Stomach (tissue), 4 donors: ENCODE data around the gene FOXC2.

ENCODE experiments used
- EP300 ChIP-seq: sonication (generic); formaldehyde crosslinking; IDR thresholded peaks from one replicate; pipeline ENCODE4 v1.6.1; 2017; ENCODE audit warnings: antibody characterized with exemption
- POLR2A ChIP-seq, 4 donors: fragments of 450-650 bp; IDR thresholded peaks; one replicate each; pipeline ENCODE4 v1.6.1; 2016; ENCODE audit warnings: antibody characterized with exemption in 4 of 4, control low read depth in 2 of 4, mild to moderate bottlenecking in 1 of 4, moderate library complexity in 1 of 4
- TF ChIP-seq, protein P1 (sequence below), 7 experiments: fragments of 450-650 bp in 4 of 7; fragments of 200-600 bp in 3 of 7; sonication (generic) in 3 of 7; IDR thresholded peaks; one replicate each; pipeline ENCODE4 v1.5.1; 2016 to 2019; ENCODE audit warnings: antibody characterized with exemption in 7 of 7, control low read depth in 2 of 7, mild to moderate bottlenecking in 1 of 7

DNA sequence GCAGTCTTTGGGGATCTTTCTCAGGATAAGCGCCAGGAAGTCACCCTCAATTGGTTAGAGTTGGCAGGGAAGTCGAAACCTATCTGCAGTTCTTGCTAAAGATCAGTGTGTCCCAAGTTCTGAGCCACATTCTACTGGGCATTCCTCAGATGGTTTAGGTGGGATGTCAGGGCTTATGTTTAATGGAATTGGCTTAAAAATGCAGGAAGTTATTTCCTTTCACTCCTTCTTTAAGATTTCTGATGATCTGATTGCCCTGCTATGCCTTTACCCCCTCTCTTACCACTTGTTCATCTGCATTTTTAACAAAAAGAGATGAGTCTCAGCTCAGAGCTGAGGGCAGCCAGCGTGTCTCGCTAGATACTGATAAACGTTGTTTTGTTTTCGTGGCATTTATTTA lies 42.5 kb downstream of the FOXC2 start:
- TF ChIP-seq, protein P1, sequence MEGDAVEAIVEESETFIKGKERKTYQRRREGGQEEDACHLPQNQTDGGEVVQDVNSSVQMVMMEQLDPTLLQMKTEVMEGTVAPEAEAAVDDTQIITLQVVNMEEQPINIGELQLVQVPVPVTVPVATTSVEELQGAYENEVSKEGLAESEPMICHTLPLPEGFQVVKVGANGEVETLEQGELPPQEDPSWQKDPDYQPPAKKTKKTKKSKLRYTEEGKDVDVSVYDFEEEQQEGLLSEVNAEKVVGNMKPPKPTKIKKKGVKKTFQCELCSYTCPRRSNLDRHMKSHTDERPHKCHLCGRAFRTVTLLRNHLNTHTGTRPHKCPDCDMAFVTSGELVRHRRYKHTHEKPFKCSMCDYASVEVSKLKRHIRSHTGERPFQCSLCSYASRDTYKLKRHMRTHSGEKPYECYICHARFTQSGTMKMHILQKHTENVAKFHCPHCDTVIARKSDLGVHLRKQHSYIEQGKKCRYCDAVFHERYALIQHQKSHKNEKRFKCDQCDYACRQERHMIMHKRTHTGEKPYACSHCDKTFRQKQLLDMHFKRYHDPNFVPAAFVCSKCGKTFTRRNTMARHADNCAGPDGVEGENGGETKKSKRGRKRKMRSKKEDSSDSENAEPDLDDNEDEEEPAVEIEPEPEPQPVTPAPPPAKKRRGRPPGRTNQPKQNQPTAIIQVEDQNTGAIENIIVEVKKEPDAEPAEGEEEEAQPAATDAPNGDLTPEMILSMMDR (IDR thresholded peaks at IDR 0.05) = no peak
- TF ChIP-seq EP300 = no peak
- TF ChIP-seq POLR2A (IDR thresholded peaks at IDR 0.05) = no peak
